CD4-positive, alpha-beta T cell treated with Interleukin-17A for 1 hour (primary cell): ENCODE results near the gene PDE6A.

ENCODE experiments used
- DNase-seq: peaks from one replicate; pipeline ENCODE4 v3.0.0-alpha.2; 2020

Gene PDE6A

GRCh38 chr5:149808264-149808982 lies 136.2 kb downstream of the PDE6A start:
- DNase-seq = no peak
